Measurements from ENCODE around the gene CIAO2B.

Gene CIAO2B

DNA sequence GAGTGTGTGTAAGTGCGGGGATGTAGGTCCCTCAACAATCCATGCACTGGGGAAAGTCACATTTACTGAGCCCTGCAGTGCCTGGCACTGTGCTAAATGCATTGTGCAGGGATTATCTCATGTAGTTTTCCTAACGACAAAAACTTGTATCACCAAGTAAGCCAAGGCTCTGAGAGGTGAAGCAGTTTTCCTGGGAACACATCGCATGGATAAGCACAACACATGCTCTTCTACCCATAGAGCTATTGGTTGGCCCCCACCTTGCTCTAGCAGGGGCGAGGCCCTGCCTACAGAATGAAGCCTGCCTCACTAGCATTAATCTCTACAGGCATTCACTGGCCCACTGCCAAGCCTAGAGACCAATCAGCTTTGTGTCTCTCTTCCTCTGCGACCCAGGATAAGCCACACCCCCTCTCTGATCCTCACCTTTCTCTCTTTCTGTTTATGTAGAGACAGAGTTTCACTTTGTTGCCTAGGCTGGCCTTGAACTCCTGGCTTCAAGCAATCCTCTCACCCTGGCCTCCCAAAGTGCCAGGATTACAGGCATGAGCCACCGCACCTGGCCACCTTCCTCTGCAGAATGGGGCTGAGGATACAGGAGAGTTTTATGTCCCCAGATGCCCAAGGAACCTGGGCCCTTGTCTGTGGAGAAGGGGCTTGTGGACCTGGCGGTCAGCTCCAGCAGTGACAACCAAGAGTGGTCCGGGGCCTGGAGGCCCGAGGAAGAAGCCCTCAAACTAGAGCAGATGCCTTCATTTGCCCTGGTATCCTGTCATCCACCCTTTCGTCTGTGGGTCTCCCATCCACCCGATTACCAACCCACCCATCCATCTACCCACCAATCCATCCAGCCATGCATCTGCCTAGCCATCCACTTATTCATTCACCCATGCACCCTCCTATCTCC lies 28.3 kb downstream of the CIAO2B start:
- TF ChIP-seq SUZ12 (IDR thresholded peaks at IDR 0.05) (no peak), NFRKB (IDR thresholded peaks at IDR 0.05) (no peak)
- CTCF ChIA-PET = interaction anchor here (0.5 to 1.0 kb wide), 4 partner anchors 10 to 33 kb away, joined by 3 to 5 read pairs (median 3); no protein-coding TSS in a partner anchor
- POLR2A ChIA-PET = interaction anchor here (1.0 to 1.9 kb wide), 3 partner anchors 21 to 321 kb away, joined by 3 to 8 read pairs (median 3); partner anchors contain the start of genes PDP2 and TMEM208
- peak; percentile 55 for DNase-seq (ENCODE audit: extremely low spot score)

DNA sequence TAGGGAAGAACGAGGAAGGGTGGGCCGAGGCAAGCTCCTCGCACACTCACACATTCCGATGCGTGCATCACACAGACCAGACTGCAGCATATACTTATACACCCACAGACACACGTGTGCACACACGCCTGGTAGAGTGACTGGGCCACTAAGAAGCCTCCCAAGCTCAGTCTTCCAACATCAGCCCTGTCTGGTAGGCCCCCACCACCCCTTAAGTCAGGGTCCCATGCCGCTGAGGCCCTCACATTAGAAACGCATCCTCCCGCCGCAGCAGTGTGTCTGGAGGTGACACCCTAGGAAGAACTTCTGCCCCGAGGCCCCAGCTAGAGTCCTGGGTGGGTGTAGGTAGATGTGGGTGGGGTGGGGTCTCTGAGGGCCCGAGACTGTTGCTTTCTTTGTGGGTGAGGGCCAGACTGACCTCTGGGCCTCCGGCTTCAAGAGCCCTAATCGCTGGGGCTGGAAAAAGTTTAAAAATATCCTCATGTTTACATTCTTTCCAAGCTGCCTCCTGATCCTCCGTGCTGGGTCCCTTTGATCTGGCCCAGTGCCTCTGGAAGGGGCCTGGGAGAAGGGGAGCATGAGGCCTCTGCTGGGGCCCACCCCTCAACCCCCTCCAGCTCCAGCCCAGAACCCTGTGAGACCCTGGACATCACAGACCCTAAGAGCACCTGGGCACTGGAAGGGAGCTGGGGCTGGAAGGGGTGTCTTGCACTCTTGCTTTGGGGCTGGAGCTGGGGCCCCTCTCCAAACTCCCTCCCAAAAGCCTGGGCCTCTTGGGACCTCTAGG lies 29.2 kb downstream of the CIAO2B start:
- ChIA-PET POLR2A (interaction anchor here (0.9 to 1.9 kb wide), 4 partner anchors 22 to 322 kb away, joined by 3 to 8 read pairs (median 3); partner anchors contain the start of genes PDP2 and TMEM208), CTCF (interaction anchor here (0.5 to 1.7 kb wide), 6 partner anchors 10 to 280 kb away, joined by 3 to 7 read pairs (median 3); no protein-coding TSS in a partner anchor)
- no peak for DNase-seq (ENCODE audit: extremely low spot score)
- no peak for TF ChIP-seq FOXA1 (IDR thresholded peaks at IDR 0.05)
- TF ChIP-seq SUZ12 (IDR thresholded peaks at IDR 0.05) = no peak
- TF ChIP-seq ZNF384 (IDR thresholded peaks at IDR 0.05) = no peak
- TF ChIP-seq ARNT (IDR thresholded peaks at IDR 0.05) = no peak
- TF ChIP-seq L3MBTL2 (conservative IDR thresholded peaks at IDR 0.05) = no peak
- no peak for TF ChIP-seq LEF1 (IDR thresholded peaks at IDR 0.05; ENCODE audit: borderline replicate concordance)
- no peak for TF ChIP-seq HDGF (IDR thresholded peaks at IDR 0.05; ENCODE audit: borderline replicate concordance)
- TF ChIP-seq BHLHE40 (IDR thresholded peaks at IDR 0.05; ENCODE audit: borderline replicate concordance) = no peak
- no peak for TF ChIP-seq TARDBP (IDR thresholded peaks at IDR 0.05)
- TF ChIP-seq, protein P1, sequence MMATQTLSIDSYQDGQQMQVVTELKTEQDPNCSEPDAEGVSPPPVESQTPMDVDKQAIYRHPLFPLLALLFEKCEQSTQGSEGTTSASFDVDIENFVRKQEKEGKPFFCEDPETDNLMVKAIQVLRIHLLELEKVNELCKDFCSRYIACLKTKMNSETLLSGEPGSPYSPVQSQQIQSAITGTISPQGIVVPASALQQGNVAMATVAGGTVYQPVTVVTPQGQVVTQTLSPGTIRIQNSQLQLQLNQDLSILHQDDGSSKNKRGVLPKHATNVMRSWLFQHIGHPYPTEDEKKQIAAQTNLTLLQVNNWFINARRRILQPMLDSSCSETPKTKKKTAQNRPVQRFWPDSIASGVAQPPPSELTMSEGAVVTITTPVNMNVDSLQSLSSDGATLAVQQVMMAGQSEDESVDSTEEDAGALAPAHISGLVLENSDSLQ (IDR thresholded peaks at IDR 0.05) = no peak
- no peak for TF ChIP-seq FOXK2 (IDR thresholded peaks at IDR 0.05)
- no peak for TF ChIP-seq ELF4 (IDR thresholded peaks at IDR 0.05)
- TF ChIP-seq NFRKB (IDR thresholded peaks at IDR 0.05) = no peak

DNA sequence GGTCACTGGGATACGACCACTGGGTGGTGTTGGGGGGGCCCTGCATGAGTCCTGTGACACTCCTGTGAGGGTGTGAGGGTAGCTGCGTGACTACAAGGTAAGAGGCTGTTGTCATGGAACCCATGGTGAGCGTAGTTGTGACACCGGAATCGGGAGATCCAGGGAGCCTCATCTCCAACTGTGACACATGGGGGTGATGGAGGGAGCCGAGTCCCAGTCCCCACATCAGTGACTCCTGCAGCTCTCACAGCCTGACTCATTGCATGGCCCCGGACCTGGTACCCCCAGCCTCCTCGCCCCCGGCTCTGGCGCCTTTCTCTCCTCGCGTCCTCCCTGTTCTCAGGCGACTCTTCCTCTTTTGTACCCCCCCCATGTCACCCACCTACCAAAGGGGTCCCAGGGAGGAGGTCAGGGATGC lies 29.8 kb downstream of the CIAO2B start:
- TF ChIP-seq LEF1 (IDR thresholded peaks at IDR 0.05; ENCODE audit: borderline replicate concordance) (no peak), FOXA1 (IDR thresholded peaks at IDR 0.05) (no peak), FOXM1 (IDR thresholded peaks at IDR 0.05; ENCODE audit: borderline replicate concordance) (no peak), CTBP1 (IDR thresholded peaks at IDR 0.05; ENCODE audit: borderline replicate concordance) (no peak), ZNF384 (IDR thresholded peaks at IDR 0.05) (no peak), FOXK2 (IDR thresholded peaks at IDR 0.05) (no peak)
- TF ChIP-seq, protein P1 (IDR thresholded peaks at IDR 0.05) = no peak
- ChIA-PET POLR2A (interaction anchor here (0.9 to 1.9 kb wide), 2 partner anchors 22 to 24 kb away, joined by 3 to 8 read pairs; no protein-coding TSS in a partner anchor), CTCF (interaction anchor here (0.8 to 1.7 kb wide), 2 partner anchors 24 to 280 kb away, joined by 3 to 7 read pairs; no protein-coding TSS in a partner anchor)
- no peak for DNase-seq (ENCODE audit: extremely low spot score)

DNA sequence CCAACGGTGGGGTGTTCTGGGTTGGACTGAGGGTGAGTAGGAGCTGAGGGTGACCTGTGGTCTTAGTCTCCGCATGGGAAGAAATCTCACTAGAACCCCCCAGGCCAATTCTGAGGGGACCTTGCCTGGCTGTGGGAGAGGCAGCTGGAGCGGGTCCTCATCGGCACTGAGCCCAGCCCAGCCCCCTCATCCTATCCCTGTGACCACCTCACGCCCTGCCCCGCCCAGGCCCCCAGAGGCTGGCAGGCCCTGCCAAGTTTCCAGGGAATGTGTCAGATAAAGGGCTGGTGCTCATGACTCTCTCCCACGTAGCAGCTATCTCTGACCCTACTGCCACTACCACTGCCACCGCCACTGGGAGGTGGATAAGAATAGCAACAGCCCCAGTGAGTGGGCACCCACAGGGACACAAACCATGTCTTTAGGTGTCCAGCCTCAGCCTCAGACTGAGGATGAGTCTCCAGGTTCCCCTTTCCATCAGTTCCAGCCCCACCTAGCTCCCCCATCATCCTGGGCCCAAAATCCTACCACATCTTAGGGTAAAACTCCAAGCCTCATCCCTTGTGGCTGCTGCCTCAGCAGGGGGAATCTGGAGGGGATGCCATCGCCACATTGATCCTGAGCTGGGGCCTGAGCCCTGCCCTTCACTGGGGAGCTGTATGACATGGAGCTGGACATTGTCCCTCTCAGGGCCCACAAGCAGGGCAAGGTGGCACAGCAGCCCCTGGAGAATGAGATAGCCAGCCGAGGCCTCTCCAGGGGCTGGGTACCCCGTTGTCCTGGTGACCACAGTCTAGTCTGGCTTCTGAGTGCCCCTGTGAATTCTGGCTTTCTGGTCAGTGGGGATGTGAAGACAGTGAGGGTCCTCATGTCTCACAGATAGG lies 30.4 kb downstream of the CIAO2B start:
- POLR2A ChIA-PET = no interaction called here
- DNase-seq (ENCODE audit: extremely low spot score) = no peak
- no peak for TF ChIP-seq BHLHE40 (IDR thresholded peaks at IDR 0.05; ENCODE audit: borderline replicate concordance)
- TF ChIP-seq ZNF384 (IDR thresholded peaks at IDR 0.05) = no peak
- TF ChIP-seq NFRKB (IDR thresholded peaks at IDR 0.05) = no peak
- no peak for TF ChIP-seq FOXK2 (IDR thresholded peaks at IDR 0.05)
- no peak for TF ChIP-seq ARNT (IDR thresholded peaks at IDR 0.05)
- TF ChIP-seq, protein P1 (IDR thresholded peaks at IDR 0.05) = no peak
- no peak for TF ChIP-seq FOXA1 (IDR thresholded peaks at IDR 0.05)
- no peak for TF ChIP-seq CTBP1 (IDR thresholded peaks at IDR 0.05; ENCODE audit: borderline replicate concordance)
- TF ChIP-seq SP1 (IDR thresholded peaks at IDR 0.05) = no peak
- TF ChIP-seq SUZ12 (IDR thresholded peaks at IDR 0.05) = no peak
- TF ChIP-seq HDGF (IDR thresholded peaks at IDR 0.05; ENCODE audit: borderline replicate concordance) = no peak
- no peak for TF ChIP-seq FOXM1 (IDR thresholded peaks at IDR 0.05; ENCODE audit: borderline replicate concordance)
- CTCF ChIA-PET = interaction anchor here (1.7 kb wide), 1 partner anchor 25 kb away, joined by 7 read pairs; no protein-coding TSS in a partner anchor
